Measurements from ENCODE around the gene DNM3.

Gene DNM3

DNA sequence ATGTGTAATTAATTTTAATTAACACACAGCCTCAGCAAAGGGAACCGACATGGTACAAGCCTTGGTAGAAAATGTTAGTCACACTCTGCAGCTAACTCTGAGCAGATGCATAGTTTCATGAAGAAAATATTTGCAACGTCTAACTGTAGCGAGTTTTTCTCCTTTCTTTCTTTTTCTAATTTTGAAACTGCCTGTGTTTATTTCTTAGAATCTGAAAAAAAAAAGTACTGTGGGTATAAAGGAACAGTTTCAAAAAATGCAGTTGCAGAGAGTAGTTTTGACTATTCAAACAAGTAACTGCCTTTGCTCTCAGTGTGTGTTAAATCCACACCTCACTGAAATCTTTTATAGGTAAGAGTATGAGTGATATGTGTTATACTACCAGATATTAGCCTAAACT lies 429.3 kb downstream of the DNM3 start:
- no peak overlapping the region for H3K9ac ChIP-seq (ENCODE audit: low read length in 2 of 2)
- H3K4me1 ChIP-seq (ENCODE audit: control insufficient read depth, insufficient read depth, low read length), result peaks cover 5% of the 10 kb centered on the region
- H3K9me3 ChIP-seq (ENCODE audit: control insufficient read depth in 2 of 2, low read length in 2 of 2), result no peaks in the 10 kb centered on the region
- peak overlapping the region in 1 of 2 donors; percentile 26 for H3K4me3 ChIP-seq (ENCODE audit: low read length in 2 of 2)
- H3K27ac ChIP-seq (ENCODE audit: low read length), result no peak overlapping the region
- no peaks in the 10 kb centered on the region for H3K27me3 ChIP-seq (ENCODE audit: control insufficient read depth in 1 of 2, insufficient read depth in 2 of 2, low read length in 2 of 2)
- no peaks in the 10 kb centered on the region for H3K36me3 ChIP-seq (ENCODE audit: control insufficient read depth in 2 of 2, insufficient read depth in 2 of 2, low read length in 2 of 2)

DNA sequence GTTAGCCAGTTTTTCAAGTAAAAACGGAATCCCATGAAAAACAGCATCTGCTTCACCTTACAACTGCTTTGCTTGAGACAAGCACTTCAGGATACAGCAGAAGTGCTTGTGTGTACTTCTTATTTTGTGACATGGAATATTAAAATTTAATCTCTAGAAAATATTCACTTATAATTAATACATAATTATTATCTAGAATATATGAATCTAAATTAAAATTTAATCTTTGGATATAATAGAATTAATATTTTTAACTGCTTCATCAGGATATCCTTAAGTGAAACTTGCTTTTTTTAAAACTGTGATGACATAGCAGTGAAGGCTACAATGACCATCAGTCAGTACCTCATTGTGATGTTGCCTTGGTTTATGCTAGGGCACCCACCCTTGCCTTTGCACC lies 430.8 kb downstream of the DNM3 start:
- no peak overlapping the region for H3K4me3 ChIP-seq (ENCODE audit: low read length in 2 of 2)
- no peaks in the 10 kb centered on the region for H3K27me3 ChIP-seq (ENCODE audit: control insufficient read depth in 1 of 2, insufficient read depth in 2 of 2, low read length in 2 of 2)
- peaks cover 5% of the 10 kb centered on the region for H3K4me1 ChIP-seq (ENCODE audit: control insufficient read depth, insufficient read depth, low read length)
- H3K9me3 ChIP-seq (ENCODE audit: control insufficient read depth in 2 of 2, low read length in 2 of 2), result no peaks in the 10 kb centered on the region
- H3K36me3 ChIP-seq (ENCODE audit: control insufficient read depth in 2 of 2, insufficient read depth in 2 of 2, low read length in 2 of 2), result no peaks in the 10 kb centered on the region
- no peak overlapping the region for H3K9ac ChIP-seq (ENCODE audit: low read length in 2 of 2)
- no peak overlapping the region for H3K27ac ChIP-seq (ENCODE audit: low read length)

DNA sequence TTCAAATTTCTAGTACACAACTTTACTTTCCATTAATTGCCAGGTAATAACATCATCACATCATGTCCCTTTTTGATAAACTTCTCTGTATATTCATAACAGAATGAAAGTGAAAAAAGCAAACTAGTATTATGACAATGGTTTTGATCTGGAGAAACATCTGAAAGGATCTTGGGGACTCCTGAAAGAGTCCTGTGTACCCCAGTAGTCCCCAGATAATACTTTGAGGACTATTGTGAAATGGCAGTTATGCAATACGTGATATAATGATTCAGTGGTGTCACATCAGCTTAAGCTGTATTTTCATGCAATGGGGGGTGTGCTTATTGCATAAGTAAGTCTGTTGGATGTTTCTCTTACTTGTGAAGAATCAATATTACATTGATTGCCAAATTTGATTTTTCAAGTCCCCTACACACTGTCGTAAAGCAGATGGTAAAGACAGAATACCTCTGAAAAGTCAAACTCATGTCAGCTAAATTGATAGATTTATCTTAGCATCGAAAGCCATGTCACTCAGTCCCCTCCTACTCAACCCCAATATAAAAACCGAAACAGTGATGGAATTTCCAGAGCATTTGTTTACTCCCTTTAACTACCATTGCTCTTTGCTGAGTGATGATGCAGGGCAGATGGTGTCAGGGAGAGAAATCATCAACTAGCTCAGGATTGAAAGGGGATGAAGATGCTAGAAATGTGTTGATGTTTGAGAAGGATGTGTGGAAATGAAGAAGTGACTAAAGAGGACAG lies 432.5 kb downstream of the DNM3 start:
- no peaks in the 10 kb centered on the region for H3K36me3 ChIP-seq (ENCODE audit: control insufficient read depth in 2 of 2, insufficient read depth in 2 of 2, low read length in 2 of 2)

DNA sequence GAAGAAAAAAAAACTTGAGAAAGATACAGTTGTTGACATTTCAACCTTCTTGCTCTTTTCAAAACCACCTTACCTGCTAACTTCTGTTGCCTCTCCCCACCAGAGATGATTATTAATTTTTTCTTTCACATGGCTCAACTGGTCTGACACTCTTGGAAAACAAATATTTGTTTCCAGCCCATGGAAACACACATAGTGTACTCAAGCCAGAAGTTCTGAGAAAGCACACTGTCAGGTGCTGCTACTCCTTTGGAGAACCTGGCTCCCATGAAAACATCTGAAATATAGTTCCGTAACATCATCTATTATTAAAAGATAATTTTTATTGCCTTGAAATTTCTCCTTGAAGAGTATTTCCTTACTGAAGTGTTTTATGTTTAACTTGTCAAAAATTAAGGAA lies 434.2 kb downstream of the DNM3 start:
- H3K27ac ChIP-seq (ENCODE audit: low read length), result no peak overlapping the region
- peaks cover 8% of the 10 kb centered on the region for H3K4me1 ChIP-seq (ENCODE audit: control insufficient read depth, insufficient read depth, low read length)
- no peaks in the 10 kb centered on the region for H3K36me3 ChIP-seq (ENCODE audit: control insufficient read depth in 2 of 2, insufficient read depth in 2 of 2, low read length in 2 of 2)
- H3K9ac ChIP-seq (ENCODE audit: low read length in 2 of 2), result no peak overlapping the region
- no peaks in the 10 kb centered on the region for H3K27me3 ChIP-seq (ENCODE audit: control insufficient read depth in 1 of 2, insufficient read depth in 2 of 2, low read length in 2 of 2)
- H3K9me3 ChIP-seq (ENCODE audit: control insufficient read depth in 2 of 2, low read length in 2 of 2), result no peaks in the 10 kb centered on the region
- H3K4me3 ChIP-seq (ENCODE audit: low read length in 2 of 2), result no peak overlapping the region

More for the DNA sequence above, 432.5 kb downstream of the DNM3 start:
- Histone ChIP-seq H3K27ac (ENCODE audit: low read length) (no peak overlapping the region), H3K9ac (ENCODE audit: low read length in 2 of 2) (no peak overlapping the region), H3K4me3 (ENCODE audit: low read length in 2 of 2) (no peak overlapping the region), H3K9me3 (ENCODE audit: control insufficient read depth in 2 of 2, low read length in 2 of 2) (no peaks in the 10 kb centered on the region), H3K4me1 (ENCODE audit: control insufficient read depth, insufficient read depth, low read length) (peaks cover 11% of the 10 kb centered on the region), H3K27me3 (ENCODE audit: control insufficient read depth in 1 of 2, insufficient read depth in 2 of 2, low read length in 2 of 2) (no peaks in the 10 kb centered on the region)

DNA sequence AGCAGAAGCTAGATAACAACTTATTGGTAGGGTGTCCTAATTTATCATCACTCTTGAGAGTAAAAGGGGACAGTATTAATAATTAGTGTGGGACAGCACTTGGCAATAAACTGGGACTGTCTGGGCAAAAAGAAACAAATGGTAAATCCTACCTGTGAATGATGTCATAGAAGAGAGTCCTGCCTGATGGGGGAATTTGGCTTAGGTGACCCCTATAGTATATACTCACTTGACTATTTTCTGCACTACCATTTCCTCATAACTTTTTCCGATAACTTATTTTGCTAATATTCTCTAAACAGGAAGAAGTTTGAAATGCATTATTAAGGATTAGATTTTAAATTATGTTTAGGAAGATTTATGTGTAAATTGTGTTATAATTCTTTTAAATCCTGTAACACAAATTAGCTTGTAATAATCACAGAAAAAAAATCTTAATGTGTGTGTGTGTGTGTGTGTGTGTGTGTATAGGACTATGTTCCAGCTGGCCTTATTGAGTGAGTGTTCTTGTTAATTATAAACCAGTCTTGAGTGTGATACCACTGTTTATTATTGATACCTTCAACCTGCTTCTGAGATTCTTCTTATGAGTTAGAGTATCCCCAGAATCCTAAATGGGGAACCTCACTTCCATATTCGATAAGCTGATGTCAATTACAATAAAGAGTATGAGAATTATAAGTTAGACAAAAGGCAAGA lies 435.0 kb downstream of the DNM3 start:
- Histone ChIP-seq H3K9me3 (ENCODE audit: control insufficient read depth in 2 of 2, low read length in 2 of 2) (no peaks in the 10 kb centered on the region), H3K27me3 (ENCODE audit: control insufficient read depth in 1 of 2, insufficient read depth in 2 of 2, low read length in 2 of 2) (no peaks in the 10 kb centered on the region), H3K36me3 (ENCODE audit: control insufficient read depth in 2 of 2, insufficient read depth in 2 of 2, low read length in 2 of 2) (no peaks in the 10 kb centered on the region), H3K27ac (ENCODE audit: low read length) (no peak overlapping the region), H3K4me1 (ENCODE audit: control insufficient read depth, insufficient read depth, low read length) (peaks cover 8% of the 10 kb centered on the region), H3K9ac (ENCODE audit: low read length in 2 of 2) (no peak overlapping the region), H3K4me3 (ENCODE audit: low read length in 2 of 2) (no peak overlapping the region)

DNA sequence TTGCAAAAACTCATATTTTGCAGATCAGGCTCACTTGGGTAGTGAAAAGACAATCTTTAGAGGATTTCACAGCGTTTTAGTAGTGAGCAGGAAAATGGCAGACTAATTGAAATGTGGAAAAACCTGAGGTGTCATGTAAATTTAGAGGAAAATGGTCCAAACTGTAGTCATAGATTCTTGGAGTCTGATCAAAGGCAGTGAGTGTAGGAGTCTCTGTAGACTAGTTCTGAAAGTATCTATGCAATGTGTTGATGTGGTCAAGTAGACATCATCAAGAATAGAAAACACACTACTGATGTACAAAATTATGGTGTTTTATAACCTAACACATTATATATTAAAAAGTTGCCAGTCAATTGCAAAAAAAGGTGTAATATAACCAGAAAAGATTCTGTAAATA lies 436.0 kb downstream of the DNM3 start:
- Histone ChIP-seq H3K4me3 (ENCODE audit: low read length in 2 of 2) (no peak overlapping the region), H3K9me3 (ENCODE audit: control insufficient read depth in 2 of 2, low read length in 2 of 2) (no peaks in the 10 kb centered on the region), H3K9ac (ENCODE audit: low read length in 2 of 2) (no peak overlapping the region), H3K4me1 (ENCODE audit: control insufficient read depth, insufficient read depth, low read length) (peaks cover 8% of the 10 kb centered on the region), H3K27ac (ENCODE audit: low read length) (no peak overlapping the region), H3K36me3 (ENCODE audit: control insufficient read depth in 2 of 2, insufficient read depth in 2 of 2, low read length in 2 of 2) (no peaks in the 10 kb centered on the region), H3K27me3 (ENCODE audit: control insufficient read depth in 1 of 2, insufficient read depth in 2 of 2, low read length in 2 of 2) (no peaks in the 10 kb centered on the region)

DNA sequence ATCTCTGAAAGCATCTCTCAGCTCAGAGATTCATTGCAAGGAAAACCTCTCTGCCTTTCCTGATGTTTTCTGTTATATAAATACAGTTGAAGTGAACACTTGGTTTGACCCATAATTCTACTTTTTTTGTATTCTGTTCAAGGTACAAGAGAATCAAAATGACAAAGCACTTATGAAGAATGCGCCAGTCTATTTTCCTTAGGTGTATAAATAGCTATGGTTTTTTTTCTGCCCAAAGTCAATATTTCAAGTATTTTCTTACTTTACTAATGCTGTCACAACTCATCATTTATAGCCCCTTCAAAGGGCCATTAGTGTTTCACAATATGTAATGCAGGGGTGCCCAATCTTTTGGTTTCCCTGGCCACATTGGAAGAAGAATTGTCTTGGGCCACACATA lies 436.7 kb downstream of the DNM3 start:
- H3K36me3 ChIP-seq (ENCODE audit: control insufficient read depth in 2 of 2, insufficient read depth in 2 of 2, low read length in 2 of 2), result no peaks in the 10 kb centered on the region
- H3K4me1 ChIP-seq (ENCODE audit: control insufficient read depth, insufficient read depth, low read length), result peaks cover 8% of the 10 kb centered on the region
- H3K4me3 ChIP-seq (ENCODE audit: low read length in 2 of 2), result no peak overlapping the region
- H3K9ac ChIP-seq (ENCODE audit: low read length in 2 of 2), result no peak overlapping the region
- no peaks in the 10 kb centered on the region for H3K9me3 ChIP-seq (ENCODE audit: control insufficient read depth in 2 of 2, low read length in 2 of 2)
- no peaks in the 10 kb centered on the region for H3K27me3 ChIP-seq (ENCODE audit: control insufficient read depth in 1 of 2, insufficient read depth in 2 of 2, low read length in 2 of 2)
- H3K27ac ChIP-seq (ENCODE audit: low read length), result no peak overlapping the region

DNA sequence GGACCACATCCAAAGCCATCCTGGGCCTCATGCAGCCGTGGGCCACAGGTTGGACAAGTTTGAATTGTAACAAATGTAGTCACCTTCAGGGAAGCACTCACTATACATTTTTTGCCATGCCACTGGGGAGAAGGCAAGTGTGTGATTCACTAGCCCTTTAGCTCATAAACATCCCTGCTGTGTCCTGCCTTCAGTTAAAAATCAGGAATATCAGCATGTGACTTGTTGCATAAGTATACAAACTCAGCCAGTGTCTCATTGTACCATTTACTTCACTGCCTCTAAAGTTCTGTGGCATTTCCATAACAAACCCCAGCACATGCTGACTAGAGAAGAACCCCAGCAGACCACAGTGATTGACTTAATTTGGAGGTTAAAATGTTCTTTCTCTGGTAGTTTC lies 437.2 kb downstream of the DNM3 start:
- Histone ChIP-seq H3K4me3 (ENCODE audit: low read length in 2 of 2) (no peak overlapping the region), H3K9me3 (ENCODE audit: control insufficient read depth in 2 of 2, low read length in 2 of 2) (no peaks in the 10 kb centered on the region), H3K27me3 (ENCODE audit: control insufficient read depth in 1 of 2, insufficient read depth in 2 of 2, low read length in 2 of 2) (no peaks in the 10 kb centered on the region), H3K9ac (ENCODE audit: low read length in 2 of 2) (no peak overlapping the region), H3K27ac (ENCODE audit: low read length) (peak overlapping the region; percentile 20), H3K36me3 (ENCODE audit: control insufficient read depth in 2 of 2, insufficient read depth in 2 of 2, low read length in 2 of 2) (no peaks in the 10 kb centered on the region), H3K4me1 (ENCODE audit: control insufficient read depth, insufficient read depth, low read length) (peaks cover 8% of the 10 kb centered on the region)

DNA sequence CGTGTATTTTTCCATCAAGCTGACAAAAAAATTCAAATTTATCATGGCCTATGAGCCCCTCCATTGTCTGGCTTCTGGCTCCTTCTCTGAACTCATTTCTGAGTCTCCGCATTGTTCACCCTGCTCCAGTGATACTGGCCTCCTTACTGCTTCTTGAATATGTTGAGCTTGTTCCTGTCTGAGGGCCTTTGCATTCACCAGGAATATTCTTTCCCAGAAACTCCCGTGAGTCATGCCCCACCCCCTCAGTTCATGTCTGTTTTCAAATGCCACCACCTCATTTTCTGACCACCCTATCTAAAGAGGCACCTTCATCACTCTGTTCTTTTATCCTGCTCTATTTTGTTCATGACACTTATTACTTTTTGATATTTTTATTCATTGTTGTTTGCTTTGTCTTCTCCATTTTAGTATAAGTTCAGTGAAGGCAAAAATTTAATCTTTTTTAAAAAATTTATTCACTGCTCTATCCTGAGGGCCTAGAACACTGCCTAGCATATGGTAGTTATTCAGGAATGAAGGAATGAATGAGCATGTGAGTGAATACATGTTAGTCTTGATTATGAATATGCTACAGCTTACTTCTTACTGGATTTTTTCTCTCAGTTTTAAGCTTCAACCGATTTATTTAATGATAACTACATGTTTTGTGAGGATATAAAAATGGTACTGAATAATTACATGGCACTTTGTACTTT lies 438.8 kb downstream of the DNM3 start:
- H3K27me3 ChIP-seq (ENCODE audit: control insufficient read depth in 1 of 2, insufficient read depth in 2 of 2, low read length in 2 of 2), result no peaks in the 10 kb centered on the region
- H3K36me3 ChIP-seq (ENCODE audit: control insufficient read depth in 2 of 2, insufficient read depth in 2 of 2, low read length in 2 of 2), result no peaks in the 10 kb centered on the region
- peaks cover 8% of the 10 kb centered on the region for H3K4me1 ChIP-seq (ENCODE audit: control insufficient read depth, insufficient read depth, low read length)
- no peaks in the 10 kb centered on the region for H3K9me3 ChIP-seq (ENCODE audit: control insufficient read depth in 2 of 2, low read length in 2 of 2)
- H3K9ac ChIP-seq (ENCODE audit: low read length in 2 of 2), result no peak overlapping the region
- H3K27ac ChIP-seq (ENCODE audit: low read length), result no peak overlapping the region
- H3K4me3 ChIP-seq (ENCODE audit: low read length in 2 of 2), result no peak overlapping the region

DNA sequence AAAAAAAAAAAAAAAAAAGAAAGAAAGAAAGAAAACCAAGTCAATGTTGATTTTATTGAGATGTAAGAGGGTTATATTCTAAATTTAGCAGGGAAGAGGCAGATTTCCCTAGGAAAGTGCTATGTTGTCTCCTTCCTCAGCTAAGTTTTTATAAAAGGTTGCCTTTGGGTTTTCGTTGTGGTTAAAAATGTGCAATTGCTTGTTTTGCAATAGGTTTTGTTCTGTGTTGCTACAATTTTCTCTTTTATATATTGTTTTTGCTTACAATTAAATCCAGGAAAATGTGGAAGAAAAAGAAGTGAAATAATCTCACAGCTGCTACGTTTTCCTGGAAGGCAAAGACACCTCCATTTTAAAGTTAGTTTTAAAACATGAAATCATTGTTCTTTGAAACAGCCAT lies 442.5 kb downstream of the DNM3 start:
- H3K27ac ChIP-seq (ENCODE audit: low read length), result no peak overlapping the region
- peaks cover 2% of the 10 kb centered on the region for H3K4me1 ChIP-seq (ENCODE audit: control insufficient read depth, insufficient read depth, low read length)
- H3K4me3 ChIP-seq (ENCODE audit: low read length in 2 of 2), result no peak overlapping the region
- H3K27me3 ChIP-seq (ENCODE audit: control insufficient read depth in 1 of 2, insufficient read depth in 2 of 2, low read length in 2 of 2), result no peaks in the 10 kb centered on the region
- H3K9ac ChIP-seq (ENCODE audit: low read length in 2 of 2), result no peak overlapping the region
- no peaks in the 10 kb centered on the region for H3K9me3 ChIP-seq (ENCODE audit: control insufficient read depth in 2 of 2, low read length in 2 of 2)
- no peaks in the 10 kb centered on the region for H3K36me3 ChIP-seq (ENCODE audit: control insufficient read depth in 2 of 2, insufficient read depth in 2 of 2, low read length in 2 of 2)
